Small intestine (tissue), 7 donors: ENCODE results near the gene SLC43A1. TPM values are rescaled to one million over a fixed set of nuclear protein-coding genes. Genes with fewer than 3 reads are reported as not detected.

Experiments used
- DNase-seq, 2 donors: peaks; one replicate each; pipeline versions ENCODE4 v3.0.0 to v3.0.0-alpha.2; 2013
- FAIRE-seq: peaks from 2 replicates; lab custom pipeline; 2012; peaks lifted over from hg19 to GRCh38; lab: Jason Lieb, UNC
- H3K27ac ChIP-seq, 3 donors: one replicate each; pipeline ENCODE4 v1.5.1; 2013; ENCODE audit warnings: low read length in 2 of 3, mild to moderate bottlenecking in 2 of 3, control low read depth in 1 of 3, inconsistent platforms in 1 of 3, low read depth in 1 of 3, moderate library complexity in 1 of 3
- H3K27me3 ChIP-seq, 3 donors: one replicate each; pipeline ENCODE4 v1.6.1; 2013; ENCODE audit warnings: low read length in 3 of 3, inconsistent platforms in 1 of 3; ENCODE audit not compliant: control insufficient read depth in 3 of 3, insufficient read depth in 3 of 3
- H3K36me3 ChIP-seq, 3 donors: one replicate each; pipeline ENCODE4 v1.6.1; 2013; ENCODE audit warnings: low read length in 3 of 3, inconsistent platforms in 1 of 3, low read depth in 1 of 3, mild to moderate bottlenecking in 1 of 3, moderate library complexity in 1 of 3; ENCODE audit not compliant: control insufficient read depth in 3 of 3, insufficient read depth in 2 of 3
- H3K4me1 ChIP-seq, 3 donors: one replicate each; pipeline ENCODE4 v1.6.1; 2013; ENCODE audit warnings: low read length in 2 of 3, inconsistent platforms in 1 of 3, low read depth in 1 of 3, mild to moderate bottlenecking in 1 of 3, moderate library complexity in 1 of 3; ENCODE audit not compliant: control insufficient read depth in 3 of 3, insufficient read depth in 2 of 3
- H3K4me3 ChIP-seq, 3 donors: one replicate each; pipeline ENCODE4 v1.5.1; 2013; ENCODE audit warnings: low read length in 3 of 3, control low read depth in 1 of 3, inconsistent platforms in 1 of 3, low read depth in 1 of 3, mild to moderate bottlenecking in 1 of 3, moderate library complexity in 1 of 3
- H3K9me3 ChIP-seq, 2 donors: one replicate each; pipeline ENCODE4 v1.6.1; 2013; ENCODE audit warnings: low read depth in 1 of 2, low read length in 1 of 2; ENCODE audit not compliant: control insufficient read depth in 2 of 2, insufficient read depth in 1 of 2
- WGBS, 3 donors: extraction: QIAGEN DNeasy Blood & Tissue Kit; methylation state at CpG; one replicate each; pipeline ENCODE4 v1.1.7; 2013; 5-methylcytosine and 5-hydroxymethylcytosine counted together
- polyA plus RNA-seq, 4 donors: library from polyadenylated mRNA; stranded (reverse) in 3 of 4; unstranded in 1 of 4; fragments of 200-250 nt in 3 of 4; fragments of 120-200 nt in 1 of 4; gene quantifications; one replicate each; pipeline versions ENCODE4 v1.2.1 to v1.2.3, GENCODE V29; 2013
- donor health status: healthy with polysubstance abuse.
- donor health status: control.
- donor health status: control.
- donor health status: Bipolar disorder and iron deficiency.
- donor health status: healthy.

SLC43A1 gene
- polyA plus RNA-seq, 4 donors, result 0.67 to 25.0 (median 7.9) TPM

- DNase-seq (peak in 1 of 2 donors; percentile 72), FAIRE-seq (no peak)
- H3K27ac ChIP-seq, result no peak overlapping the region
- peak overlapping the region; percentile 19 to 53 (median 24) for H3K4me3 ChIP-seq
- WGBS, 3 donors, result 1 to 4% (median 2%) methylated on average over 43 to 80 of the region's 80 CpGs
- no peaks in the 10 kb centered on the region for H3K36me3 ChIP-seq
- no peaks in the 10 kb centered on the region for H3K9me3 ChIP-seq
- peaks cover 3 to 6% (median 5%) of the 10 kb centered on the region in 3 donors for H3K4me1 ChIP-seq
- H3K27me3 ChIP-seq, result peaks cover 0 to 43% (median 0%) of the 10 kb centered on the region in 3 donors
These were observed 39.3 kb downstream of the SLC43A1 start for GRCh38 chr11:57476047-57476756.

DNA sequence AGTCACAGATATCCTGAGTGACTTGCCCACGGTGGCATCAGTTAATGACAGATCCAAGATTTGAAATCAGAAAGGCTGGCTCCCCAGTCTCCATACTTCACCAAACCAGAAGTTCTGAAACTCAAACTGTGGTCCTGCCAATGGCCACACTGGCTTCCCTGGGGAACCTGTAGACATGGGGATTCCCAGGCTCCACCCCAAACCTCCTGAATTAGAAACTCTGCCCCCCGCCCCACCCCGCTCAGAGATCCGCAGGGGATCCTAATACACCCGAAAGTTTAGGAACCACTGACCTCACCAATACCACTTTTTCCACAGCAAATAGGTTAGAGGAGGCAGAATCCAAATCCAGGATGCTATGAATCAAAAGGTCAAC, 39.8 kb downstream of the SLC43A1 start:
- DNase-seq (no peak), FAIRE-seq (no peak)
- Histone ChIP-seq H3K27me3 (peaks cover 0 to 43% (median 0%) of the 10 kb centered on the region in 3 donors), H3K9me3 (no peaks in the 10 kb centered on the region), H3K4me1 (peaks cover 3 to 6% (median 5%) of the 10 kb centered on the region in 3 donors), H3K4me3 (peak overlapping the region in 1 of 3 donors; percentile 53), H3K36me3 (no peaks in the 10 kb centered on the region), H3K27ac (no peak overlapping the region)
- WGBS, 3 donors, result 53 to 73% (median 69%) methylated on average over 5 of the region's 5 CpGs

DNA sequence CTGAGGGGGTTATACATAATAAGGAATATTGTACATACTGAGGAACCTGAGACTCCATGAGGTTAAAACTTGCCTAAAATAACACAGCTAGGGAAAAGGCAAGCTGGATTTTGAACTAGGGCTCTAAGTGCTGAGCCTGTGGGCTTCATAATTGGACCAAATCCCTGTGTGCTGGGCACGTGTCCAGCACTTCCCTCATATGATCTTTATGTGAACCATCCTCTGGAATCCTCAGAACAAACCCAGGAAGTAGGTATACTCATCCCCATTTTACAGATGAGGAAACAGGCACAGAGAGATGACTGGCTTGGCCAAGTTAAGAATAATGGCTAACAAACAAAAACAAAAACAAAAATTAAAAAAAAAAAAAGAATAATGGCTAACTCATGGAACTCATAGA, 40.3 kb downstream of the SLC43A1 start:
- no peak for FAIRE-seq
- no peak for DNase-seq
- peaks cover 0 to 43% (median 0%) of the 10 kb centered on the region in 3 donors for H3K27me3 ChIP-seq
- peaks cover 3 to 6% (median 5%) of the 10 kb centered on the region in 3 donors for H3K4me1 ChIP-seq
- WGBS, 3 donors, result 39 to 44% (median 42%) methylated on average over 1 of the region's 1 CpG
- H3K9me3 ChIP-seq, result no peaks in the 10 kb centered on the region
- no peak overlapping the region for H3K4me3 ChIP-seq
- no peaks in the 10 kb centered on the region for H3K36me3 ChIP-seq
- no peak overlapping the region for H3K27ac ChIP-seq

DNA sequence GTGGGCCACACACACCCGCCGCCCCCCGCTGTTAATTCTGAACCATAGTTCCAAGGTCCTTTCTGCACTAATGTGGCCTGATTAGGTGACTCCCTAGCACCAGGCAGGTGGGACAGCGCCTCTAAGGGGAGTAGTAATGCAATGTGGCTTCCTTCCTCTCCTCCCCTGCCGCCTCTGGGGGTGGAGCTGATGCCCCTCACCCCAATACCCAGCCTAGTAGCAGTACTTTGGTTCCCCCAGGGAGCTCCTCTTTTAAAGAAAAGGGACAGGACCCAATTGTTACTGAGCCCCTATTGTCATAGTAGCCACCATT, 40.7 kb downstream of the SLC43A1 start:
- DNase-seq (peak in 1 of 2 donors; percentile 26), FAIRE-seq (no peak)
- Histone ChIP-seq H3K36me3 (no peaks in the 10 kb centered on the region), H3K27ac (no peak overlapping the region), H3K9me3 (no peaks in the 10 kb centered on the region), H3K4me1 (peaks cover 3 to 6% (median 5%) of the 10 kb centered on the region in 3 donors), H3K4me3 (no peak overlapping the region), H3K27me3 (peaks cover 0 to 43% (median 0%) of the 10 kb centered on the region in 3 donors)
- WGBS, 3 donors, result 37 to 58% (median 38%) methylated on average over 5 of the region's 5 CpGs

- DNase-seq, result no peak
- Histone ChIP-seq H3K27ac (no peak overlapping the region), H3K9me3 (no peaks in the 10 kb centered on the region), H3K36me3 (no peaks in the 10 kb centered on the region), H3K4me1 (peaks cover 3 to 6% (median 5%) of the 10 kb centered on the region in 3 donors), H3K27me3 (peaks cover 0 to 44% (median 0%) of the 10 kb centered on the region in 3 donors), H3K4me3 (no peak overlapping the region)
- 62 to 77% (median 70%) methylated on average over 9 of the region's 9 CpGs for WGBS, 3 donors
- FAIRE-seq, result no peak
These were observed 41.3 kb downstream of the SLC43A1 start for GRCh38 chr11:57474017-57474802.

GRCh38 chr11:57473285-57473841, 42.1 kb downstream of the SLC43A1 start:
- peaks cover 0 to 49% (median 0%) of the 10 kb centered on the region in 3 donors for H3K27me3 ChIP-seq
- no peak for DNase-seq
- FAIRE-seq, result no peak
- H3K9me3 ChIP-seq, result no peaks in the 10 kb centered on the region
- 56 to 67% (median 60%) methylated on average over 6 of the region's 6 CpGs for WGBS, 3 donors
- H3K4me1 ChIP-seq, result peaks cover 3 to 6% (median 5%) of the 10 kb centered on the region in 3 donors
- H3K27ac ChIP-seq, result no peak overlapping the region
- H3K36me3 ChIP-seq, result no peaks in the 10 kb centered on the region
- no peak overlapping the region for H3K4me3 ChIP-seq

DNA sequence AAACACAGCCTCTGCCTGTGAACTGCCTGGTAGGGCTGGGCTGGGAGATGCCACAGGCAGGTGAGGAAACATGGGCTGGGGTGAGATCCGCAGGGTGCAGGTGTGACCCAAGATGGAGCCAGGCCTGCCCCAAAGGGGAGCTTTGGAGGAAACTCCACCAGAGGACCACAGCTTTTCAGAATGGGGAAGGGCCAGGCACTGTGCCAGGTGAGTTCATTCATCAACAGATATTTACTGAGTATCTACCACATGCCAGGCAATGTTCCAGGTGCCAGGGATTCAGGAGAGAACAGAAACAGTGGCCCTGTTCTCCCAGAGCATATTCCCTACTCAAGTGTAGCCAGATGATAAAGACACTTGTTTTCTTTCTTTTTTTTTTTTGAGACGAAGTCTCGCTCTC, 44.0 kb downstream of the SLC43A1 start:
- WGBS, 3 donors, result 89 to 94% (median 91%) methylated on average over 3 of the region's 3 CpGs
- Histone ChIP-seq H3K27ac (no peak overlapping the region), H3K4me3 (no peak overlapping the region), H3K36me3 (no peaks in the 10 kb centered on the region), H3K27me3 (peaks cover 0 to 37% (median 0%) of the 10 kb centered on the region in 3 donors), H3K9me3 (no peaks in the 10 kb centered on the region), H3K4me1 (peaks cover 3 to 6% (median 5%) of the 10 kb centered on the region in 3 donors)
- FAIRE-seq (no peak), DNase-seq (no peak)

DNA sequence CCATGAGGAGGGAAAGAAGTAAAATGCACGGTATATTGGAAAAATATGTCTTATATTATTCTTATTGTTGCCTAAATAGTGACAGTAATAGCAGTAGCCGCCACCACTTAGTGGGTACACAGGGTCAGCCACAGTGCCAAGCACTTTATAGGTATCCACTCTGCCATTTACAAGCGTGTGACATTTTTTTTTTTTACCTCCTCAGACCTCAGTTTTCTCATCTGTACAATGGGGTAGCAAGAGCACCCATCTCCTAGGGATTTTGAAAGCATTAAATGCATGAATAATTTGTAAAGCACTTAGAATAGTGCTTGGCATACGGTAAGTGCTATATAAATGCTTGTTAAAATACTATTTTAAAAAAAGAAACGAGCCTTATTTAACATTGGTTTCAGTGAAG, 46.2 kb downstream of the SLC43A1 start:
- H3K27me3 ChIP-seq, result peaks cover 0 to 32% (median 0%) of the 10 kb centered on the region in 3 donors
- WGBS, 3 donors, result 79 to 83% (median 81%) methylated on average over 5 of the region's 5 CpGs
- H3K4me3 ChIP-seq, result no peak overlapping the region
- DNase-seq, result no peak
- no peak for FAIRE-seq
- no peaks in the 10 kb centered on the region for H3K36me3 ChIP-seq
- H3K4me1 ChIP-seq, result no peaks in the 10 kb centered on the region
- H3K9me3 ChIP-seq, result no peaks in the 10 kb centered on the region
- H3K27ac ChIP-seq, result no peak overlapping the region
